ENCODE results near the gene CD3E. TPM values are rescaled to one million over a fixed set of nuclear protein-coding genes. Genes with fewer than 3 reads are reported as not detected.

CD3E gene
- total RNA-seq, 2 donors from 2014 or later: 4.3 to 5.7 TPM

- H3K9me3 ChIP-seq: no peaks in the 10 kb centered on the region
- H3K27ac ChIP-seq: peak overlapping the region; percentile 42
- DNase-seq: no peak
- H3K9ac ChIP-seq (ENCODE audit: low read depth in 2 of 2, low read length in 2 of 2): peak overlapping the region in 1 of 2 donors; percentile 30
- no peaks in the 10 kb centered on the region for H3K36me3 ChIP-seq
- no peaks in the 10 kb centered on the region for H3K4me1 ChIP-seq
- no peaks in the 10 kb centered on the region for H3K27me3 ChIP-seq
- no peak overlapping the region for H3K4me3 ChIP-seq
- TF ChIP-seq, protein P1, sequence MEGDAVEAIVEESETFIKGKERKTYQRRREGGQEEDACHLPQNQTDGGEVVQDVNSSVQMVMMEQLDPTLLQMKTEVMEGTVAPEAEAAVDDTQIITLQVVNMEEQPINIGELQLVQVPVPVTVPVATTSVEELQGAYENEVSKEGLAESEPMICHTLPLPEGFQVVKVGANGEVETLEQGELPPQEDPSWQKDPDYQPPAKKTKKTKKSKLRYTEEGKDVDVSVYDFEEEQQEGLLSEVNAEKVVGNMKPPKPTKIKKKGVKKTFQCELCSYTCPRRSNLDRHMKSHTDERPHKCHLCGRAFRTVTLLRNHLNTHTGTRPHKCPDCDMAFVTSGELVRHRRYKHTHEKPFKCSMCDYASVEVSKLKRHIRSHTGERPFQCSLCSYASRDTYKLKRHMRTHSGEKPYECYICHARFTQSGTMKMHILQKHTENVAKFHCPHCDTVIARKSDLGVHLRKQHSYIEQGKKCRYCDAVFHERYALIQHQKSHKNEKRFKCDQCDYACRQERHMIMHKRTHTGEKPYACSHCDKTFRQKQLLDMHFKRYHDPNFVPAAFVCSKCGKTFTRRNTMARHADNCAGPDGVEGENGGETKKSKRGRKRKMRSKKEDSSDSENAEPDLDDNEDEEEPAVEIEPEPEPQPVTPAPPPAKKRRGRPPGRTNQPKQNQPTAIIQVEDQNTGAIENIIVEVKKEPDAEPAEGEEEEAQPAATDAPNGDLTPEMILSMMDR (IDR thresholded peaks at IDR 0.05): no peak
- intact Hi-C loops (cut with DNase I): no loop called here
Observed at GRCh38 chr11:118283037-118283636, 21.4 kb upstream of the CD3E start.

GRCh38 chr11:118283756-118284350 lies 20.7 kb upstream of the CD3E start:
- Histone ChIP-seq H3K9me3 (no peaks in the 10 kb centered on the region), H3K27ac (peak overlapping the region; percentile 42), H3K4me3 (no peak overlapping the region), H3K36me3 (no peaks in the 10 kb centered on the region), H3K4me1 (no peaks in the 10 kb centered on the region), H3K9ac (ENCODE audit: low read depth in 2 of 2, low read length in 2 of 2) (peak overlapping the region in 1 of 2 donors; percentile 30), H3K27me3 (no peaks in the 10 kb centered on the region)
- no peak for DNase-seq
- TF ChIP-seq, protein P1 (IDR thresholded peaks at IDR 0.05): no peak
- intact Hi-C loops (cut with DNase I): no loop called here

DNA sequence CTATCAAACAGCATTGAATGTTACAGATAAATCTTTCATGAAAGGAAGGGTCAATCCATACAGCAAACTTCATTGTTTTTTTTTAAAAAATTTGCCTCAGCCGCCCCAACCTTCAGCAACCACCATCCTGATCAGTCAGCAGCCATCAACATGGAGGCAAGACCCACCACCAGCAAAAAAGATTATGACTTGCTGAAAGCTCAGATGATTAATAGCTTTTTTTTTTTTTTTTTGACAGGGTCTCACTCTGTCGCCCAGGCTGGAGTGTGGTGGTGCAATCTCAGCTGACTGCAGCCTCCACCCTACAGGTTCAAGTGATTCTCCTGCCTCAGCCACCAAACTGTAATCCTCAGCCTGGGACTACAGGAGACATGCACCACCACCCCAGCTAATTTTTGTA lies 18.0 kb upstream of the CD3E start:
- H3K9me3 ChIP-seq: no peaks in the 10 kb centered on the region

GRCh38 chr11:118287006-118287405 lies 17.5 kb upstream of the CD3E start:
- Histone ChIP-seq H3K9me3 (no peaks in the 10 kb centered on the region), H3K27ac (no peak overlapping the region), H3K4me3 (no peak overlapping the region), H3K36me3 (no peaks in the 10 kb centered on the region), H3K9ac (ENCODE audit: low read depth in 2 of 2, low read length in 2 of 2) (peak overlapping the region in 1 of 2 donors; percentile 12), H3K27me3 (no peaks in the 10 kb centered on the region), H3K4me1 (no peaks in the 10 kb centered on the region)
- TF ChIP-seq, protein P1 (IDR thresholded peaks at IDR 0.05): no peak
- DNase-seq: no peak
- intact Hi-C loops (cut with DNase I): no loop called here

More for the DNA sequence above, 18.0 kb upstream of the CD3E start:
- no peaks in the 10 kb centered on the region for H3K27me3 ChIP-seq
- intact Hi-C loops (cut with DNase I): no loop called here
- no peaks in the 10 kb centered on the region for H3K4me1 ChIP-seq
- no peak for DNase-seq
- H3K27ac ChIP-seq: no peak overlapping the region
- H3K36me3 ChIP-seq: no peaks in the 10 kb centered on the region
- H3K4me3 ChIP-seq: no peak overlapping the region
- H3K9ac ChIP-seq (ENCODE audit: low read depth in 2 of 2, low read length in 2 of 2): no peak overlapping the region
- TF ChIP-seq, protein P1 (IDR thresholded peaks at IDR 0.05): no peak

DNA sequence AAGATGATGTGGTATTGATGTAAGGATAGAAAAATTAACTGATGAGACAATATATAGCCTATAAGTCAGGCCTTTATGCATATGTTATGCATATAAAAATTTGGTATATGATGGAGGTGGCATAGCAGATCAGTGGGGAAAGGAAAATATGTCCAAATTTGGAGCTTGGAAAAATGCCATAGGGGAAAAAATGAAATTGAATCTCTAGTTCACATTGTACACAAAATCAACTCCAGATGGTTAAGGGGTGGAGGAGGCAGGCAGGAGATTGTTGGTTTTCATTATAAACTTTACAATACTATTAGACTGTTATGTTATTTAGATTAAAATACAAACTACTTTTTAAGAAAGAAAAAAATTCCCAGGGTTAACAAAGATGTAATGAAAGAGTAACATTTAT lies 15.1 kb upstream of the CD3E start:
- H3K4me1 ChIP-seq: no peaks in the 10 kb centered on the region
- TF ChIP-seq, protein P1 (IDR thresholded peaks at IDR 0.05): no peak
- H3K9me3 ChIP-seq: no peaks in the 10 kb centered on the region
- H3K4me3 ChIP-seq: no peak overlapping the region
- H3K9ac ChIP-seq (ENCODE audit: low read depth in 2 of 2, low read length in 2 of 2): no peak overlapping the region
- no peaks in the 10 kb centered on the region for H3K27me3 ChIP-seq
- H3K27ac ChIP-seq: no peak overlapping the region
- no peak for DNase-seq
- H3K36me3 ChIP-seq: no peaks in the 10 kb centered on the region
- intact Hi-C loops (cut with DNase I): no loop called here

Measured in colonic mucosa (tissue), 4 donors.